ENCODE data around the gene MATK. TPM values are rescaled to one million over a fixed set of nuclear protein-coding genes. Genes with fewer than 3 reads are reported as not detected.

Gene MATK
- total and polyA plus RNA-seq, 10 of the 15 experiments (the other 5 are each of a cell fraction or from before 2014, with no cell fraction given), result 0.24 to 2.2 (median 1.1) TPM; not detected in 2

DNA sequence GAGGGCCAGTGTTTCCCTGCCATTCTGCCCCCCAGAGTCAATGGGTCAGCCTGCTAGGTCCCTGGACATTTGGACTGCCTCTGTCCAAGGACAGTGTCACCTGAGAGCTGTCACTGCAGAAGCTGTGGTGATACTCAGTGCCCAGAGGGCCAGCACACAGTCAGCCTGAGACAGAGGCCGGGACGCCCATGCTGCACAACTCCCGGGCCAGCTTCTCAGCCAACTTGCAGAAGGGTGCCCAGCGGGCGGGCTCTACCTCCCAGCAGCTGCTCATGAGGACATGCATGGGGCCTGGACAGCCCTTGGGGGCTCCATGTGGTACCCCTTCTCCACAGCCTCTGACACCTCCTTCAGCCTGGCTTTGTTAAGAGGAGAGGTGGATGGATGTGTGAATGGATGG lies 10.3 kb downstream of the MATK start (continued):
- TF ChIP-seq, protein P1, sequence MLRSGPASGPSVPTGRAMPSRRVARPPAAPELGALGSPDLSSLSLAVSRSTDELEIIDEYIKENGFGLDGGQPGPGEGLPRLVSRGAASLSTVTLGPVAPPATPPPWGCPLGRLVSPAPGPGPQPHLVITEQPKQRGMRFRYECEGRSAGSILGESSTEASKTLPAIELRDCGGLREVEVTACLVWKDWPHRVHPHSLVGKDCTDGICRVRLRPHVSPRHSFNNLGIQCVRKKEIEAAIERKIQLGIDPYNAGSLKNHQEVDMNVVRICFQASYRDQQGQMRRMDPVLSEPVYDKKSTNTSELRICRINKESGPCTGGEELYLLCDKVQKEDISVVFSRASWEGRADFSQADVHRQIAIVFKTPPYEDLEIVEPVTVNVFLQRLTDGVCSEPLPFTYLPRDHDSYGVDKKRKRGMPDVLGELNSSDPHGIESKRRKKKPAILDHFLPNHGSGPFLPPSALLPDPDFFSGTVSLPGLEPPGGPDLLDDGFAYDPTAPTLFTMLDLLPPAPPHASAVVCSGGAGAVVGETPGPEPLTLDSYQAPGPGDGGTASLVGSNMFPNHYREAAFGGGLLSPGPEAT (IDR thresholded peaks at IDR 0.05; ENCODE audit: low read depth), result no peak
- TF ChIP-seq CHD4 (IDR thresholded peaks at IDR 0.05), result no peak

DNA sequence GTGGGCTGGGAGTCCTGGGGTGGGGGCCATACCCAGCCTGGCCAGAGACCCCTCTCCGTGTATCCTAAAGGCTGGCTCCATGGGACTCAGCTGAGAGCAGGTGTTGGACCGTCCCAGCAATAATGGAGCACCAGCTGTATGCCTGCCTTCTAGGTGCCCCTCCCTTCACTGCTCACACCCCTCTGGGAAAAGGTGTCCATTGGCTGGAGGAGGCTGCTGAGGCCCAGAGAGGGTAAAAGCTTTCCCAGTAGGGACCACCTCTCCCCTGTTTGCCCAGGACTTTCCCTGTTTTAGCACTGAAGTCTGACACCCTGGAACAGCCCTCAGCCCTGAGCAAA lies 10.8 kb downstream of the MATK start:
- no peaks in the 10 kb centered on the region for H3K4me1 ChIP-seq (ENCODE audit: control insufficient read depth, insufficient read depth, low read length)
- FAIRE-seq (no peak), ATAC-seq (no peak), DNase-seq (ENCODE audit: low read depth, low spot score) (no peak)
- ChIA-PET CTCF (no interaction called here), SMC1A (ENCODE audit: uncharacterized antibody, unreplicated experiment) (no interaction called here), RAD21 (ENCODE audit: unreplicated experiment) (no interaction called here), POLR2A (no interaction called here)
- intact Hi-C loops (cut with micrococcal nuclease; ENCODE audit: unreplicated experiment), result no loop called here
- 5% methylated on average over 2 of the region's 2 CpGs for WGBS (ENCODE audit: insufficient coverage, insufficient replicate concordance, low lambda C conversion rate, missing lambda C conversion rate)
- in situ Hi-C loops (cut with MboI), result no loop called here
- no peak for TF ChIP-seq BRCA1 (IDR thresholded peaks at IDR 0.05; ENCODE audit: low read depth, low read length)
- TF ChIP-seq FOXM1 (IDR thresholded peaks at IDR 0.05; ENCODE audit: low read depth, low read length), result no peak
- TF ChIP-seq CREB1 (IDR thresholded peaks at IDR 0.05; ENCODE audit: low read depth), result no peak
- H4K20me1 ChIP-seq (ENCODE audit: control insufficient read depth, insufficient read depth), result no peaks in the 10 kb centered on the region
- H2AFZ ChIP-seq (ENCODE audit: control insufficient read depth, low read depth, low read length), result no peak overlapping the region
- H3K36me3 ChIP-seq (ENCODE audit: control insufficient read depth in 2 of 2, insufficient read depth in 2 of 2, low read length in 1 of 2), result no peaks in the 10 kb centered on the region
- no peaks in the 10 kb centered on the region for H3K27me3 ChIP-seq (replicated peaks in 1 of 2; ENCODE audit: control insufficient read depth in 2 of 2, insufficient read depth in 2 of 2, low read length in 1 of 2)
- no peak overlapping the region for H3K27ac ChIP-seq (ENCODE audit: control insufficient read depth, insufficient read depth)
- no peaks in the 10 kb centered on the region; the same call in 2 of the 3 replicates for H3K9me3 ChIP-seq (replicated peaks; ENCODE audit: control insufficient read depth, insufficient read depth, low read length)
- H3K4me2 ChIP-seq (ENCODE audit: control insufficient read depth, insufficient read depth), result no peak overlapping the region
- no peak overlapping the region for H3K9ac ChIP-seq (ENCODE audit: control insufficient read depth, insufficient read depth, low read length)
- no peaks in the 10 kb centered on the region for H3K79me2 ChIP-seq (ENCODE audit: control insufficient read depth, insufficient read depth, low read length)
- H3K4me3 ChIP-seq, result no peak overlapping the region
- no TSS peak for BruUV-seq (replicated peaks)

All from GM12878 (cell line).